Liver (tissue), 9 donors: ENCODE results near the gene KRTAP21-1. TPM values are rescaled to one million over a fixed set of nuclear protein-coding genes. Genes with fewer than 3 reads are reported as not detected.

Experiments
- DNase-seq: peaks from one replicate; pipeline ENCODE4 v3.0.0-alpha.2; 2017; ENCODE audit warnings: low spot score
- H3K27ac ChIP-seq, 2 donors: one replicate each; pipeline ENCODE4 v1.7.0; 2013; ENCODE audit warnings: inconsistent platforms in 2 of 2, low read length in 2 of 2, control low read depth in 1 of 2, low read depth in 1 of 2, mild to moderate bottlenecking in 1 of 2
- H3K27me3 ChIP-seq, 4 donors: one replicate each; pipeline versions ENCODE4 v1.6.1 to v1.7.0; 2013; ENCODE audit warnings: low read length in 3 of 4, inconsistent platforms in 1 of 4, mild to moderate bottlenecking in 1 of 4, moderate library complexity in 1 of 4; ENCODE audit not compliant: control insufficient read depth in 4 of 4, insufficient read depth in 4 of 4
- H3K36me3 ChIP-seq, 4 donors: one replicate each; pipeline versions ENCODE4 v1.6.1 to v1.7.0; 2013; ENCODE audit warnings: low read length in 3 of 4, mild to moderate bottlenecking in 3 of 4, low read depth in 1 of 4, moderate library complexity in 1 of 4; ENCODE audit not compliant: control insufficient read depth in 4 of 4, insufficient read depth in 3 of 4
- H3K4me1 ChIP-seq, 4 donors: one replicate each; pipeline versions ENCODE4 v1.6.1 to v1.7.0; 2013; ENCODE audit warnings: low read length in 3 of 4, mild to moderate bottlenecking in 3 of 4, moderate library complexity in 1 of 4; ENCODE audit not compliant: control insufficient read depth in 4 of 4, insufficient read depth in 4 of 4
- H3K4me3 ChIP-seq, 3 donors: one replicate each; pipeline versions ENCODE4 v1.6.1 to v1.7.0; 2013; ENCODE audit warnings: low read length in 3 of 3, control low read depth in 1 of 3, low read depth in 1 of 3, mild to moderate bottlenecking in 1 of 3
- H3K9ac ChIP-seq, 2 donors: one replicate each; pipeline ENCODE4 v1.7.0; 2013; ENCODE audit warnings: low read length in 2 of 2, mild to moderate bottlenecking in 2 of 2, moderate library complexity in 2 of 2, control low read depth in 1 of 2, low read depth in 1 of 2
- H3K9me3 ChIP-seq, 4 donors: one replicate each; pipeline versions ENCODE4 v1.6.1 to v1.7.0; 2013; ENCODE audit warnings: low read length in 3 of 4; ENCODE audit not compliant: control insufficient read depth in 4 of 4
- ATF3 ChIP-seq: IDR thresholded peaks from 2 replicates; pipeline ENCODE4 v1.6.1; 2016; ENCODE audit warnings: antibody characterized with exemption
- CTCF ChIP-seq: fragments of 150-350 bp; IDR thresholded peaks from 2 replicates; pipeline ENCODE4 v1.5.1; 2017; ENCODE audit warnings: improper control_type of control experiment, low read depth, low read length; ENCODE audit not compliant: missing input control
- EGR1 ChIP-seq, 2 donors: IDR thresholded peaks; 2 replicates each; pipeline ENCODE4 v1.6.1; 2016 to 2018; ENCODE audit warnings: antibody characterized with exemption in 2 of 2, low read depth in 2 of 2
- FOXA1 ChIP-seq: IDR thresholded peaks from 2 replicates; pipeline ENCODE4 v1.6.1; 2016; ENCODE audit warnings: antibody characterized with exemption
- FOXA2 ChIP-seq: IDR thresholded peaks from 2 replicates; pipeline ENCODE4 v1.6.1; 2016; ENCODE audit warnings: antibody characterized with exemption
- GABPA ChIP-seq, 2 donors: IDR thresholded peaks in 1 of 2; conservative IDR thresholded peaks in 1 of 2; 2 replicates each; pipeline ENCODE4 v1.6.1; 2016; ENCODE audit warnings: antibody characterized with exemption in 2 of 2, mild to moderate bottlenecking in 1 of 2, moderate library complexity in 1 of 2
- HNF4A ChIP-seq, 2 donors: conservative IDR thresholded peaks; 2 replicates each; pipeline ENCODE4 v1.6.1; 2016; ENCODE audit warnings: antibody characterized with exemption in 2 of 2, mild to moderate bottlenecking in 2 of 2
- HNF4G ChIP-seq: IDR thresholded peaks from 2 replicates; pipeline ENCODE4 v1.6.1; 2016; ENCODE audit warnings: antibody characterized with exemption
- JUND ChIP-seq, 2 donors: IDR thresholded peaks; 2 replicates each; pipeline ENCODE4 v1.6.1; 2016; ENCODE audit warnings: antibody characterized with exemption in 2 of 2
- MAX ChIP-seq: IDR thresholded peaks from 2 replicates; pipeline ENCODE4 v1.6.1; 2016; ENCODE audit warnings: antibody characterized with exemption
- NR2F2 ChIP-seq: IDR thresholded peaks from 2 replicates; pipeline ENCODE4 v1.6.1; 2016; ENCODE audit warnings: antibody characterized with exemption
- RAD21 ChIP-seq, 2 donors: IDR thresholded peaks; 2 replicates each; pipeline ENCODE4 v1.6.1; 2016; ENCODE audit warnings: antibody characterized with exemption in 2 of 2, mild to moderate bottlenecking in 2 of 2
- REST ChIP-seq: IDR thresholded peaks from 2 replicates; pipeline ENCODE4 v1.6.1; 2016; ENCODE audit warnings: antibody characterized with exemption, mild to moderate bottlenecking
- RXRA ChIP-seq, 2 donors: IDR thresholded peaks; 2 replicates each; pipeline ENCODE4 v1.6.1; 2017 to 2018; ENCODE audit warnings: antibody characterized with exemption in 2 of 2, mild to moderate bottlenecking in 1 of 2
- SP1 ChIP-seq: IDR thresholded peaks from 2 replicates; pipeline ENCODE4 v1.6.1; 2018; ENCODE audit warnings: antibody characterized with exemption, mild to moderate bottlenecking
- TAF1 ChIP-seq: conservative IDR thresholded peaks from 2 replicates; pipeline ENCODE4 v1.6.1; 2016; ENCODE audit warnings: antibody characterized with exemption, mild to moderate bottlenecking
- YY1 ChIP-seq: IDR thresholded peaks from 2 replicates; pipeline ENCODE4 v1.6.1; 2016; ENCODE audit warnings: antibody characterized with exemption, mild to moderate bottlenecking
- ZBTB33 ChIP-seq: IDR thresholded peaks from 2 replicates; pipeline ENCODE4 v1.6.1; 2016; ENCODE audit warnings: antibody characterized with exemption
- WGBS: extraction: QIAGEN DNeasy Blood & Tissue Kit; methylation state at CpG from one replicate; pipeline ENCODE4 v1.1.7; 2013; 5-methylcytosine and 5-hydroxymethylcytosine counted together
- polyA plus RNA-seq, 2 donors: library from polyadenylated mRNA; stranded (reverse) in 1 of 2; unstranded in 1 of 2; fragments of 200-250 nt in 1 of 2; fragments of >200 nt in 1 of 2; fragmentation: Nextera tagmentation in 1 of 2; extraction: Ambion mirVana in 1 of 2; gene quantifications; one replicate each; pipeline versions ENCODE4 v1.2.1 to v1.2.3, GENCODE V29; 2013 to 2015
- total RNA-seq, 2 donors: library from RNA; depleted of rRNA; stranded (reverse); fragments of >200 nt; gene quantifications; one replicate each; pipeline ENCODE4 v1.2.3, GENCODE V29; 2014
- donor health status: healthy.
- donor health status: healthy.
- donor health status: healthy.
- donor health status: healthy.
- donor health status: healthy.

Gene KRTAP21-1
- total and polyA plus RNA-seq, 4 donors, result not detected

GRCh38 chr21:30718239-30718909, 36.9 kb downstream of the KRTAP21-1 start, which contains the start of gene KRTAP21-3:
Gene KRTAP21-3 (minus strand): TSS chr21:30718777. CDS start chr21:30718759, 18 bp downstream.
- no peak for TF ChIP-seq JUND (IDR thresholded peaks at IDR 0.05)
- no peak for TF ChIP-seq MAX
- TF ChIP-seq ATF3, result no peak
- TF ChIP-seq GABPA (IDR thresholded peaks at IDR 0.05 in 1 of 2, conservative IDR thresholded peaks at IDR 0.05 in 1 of 2), result no peak
- no peak for TF ChIP-seq FOXA1
- TF ChIP-seq REST, result no peak
- TF ChIP-seq HNF4A (conservative IDR thresholded peaks at IDR 0.05), result no peak
- TF ChIP-seq RAD21 (IDR thresholded peaks at IDR 0.05), result no peak
- TF ChIP-seq SP1, result no peak
- TF ChIP-seq EGR1 (IDR thresholded peaks at IDR 0.05; ENCODE audit: low read depth in 2 of 2), result no peak
- TF ChIP-seq ZBTB33, result no peak
- TF ChIP-seq RXRA (IDR thresholded peaks at IDR 0.05), result no peak
- no peak for TF ChIP-seq TAF1
- TF ChIP-seq CTCF, result no peak
- TF ChIP-seq YY1, result no peak
- no peak for TF ChIP-seq HNF4G
- no peak for TF ChIP-seq NR2F2
- no peak for TF ChIP-seq FOXA2
- H3K9ac ChIP-seq, result no peak within 1 kb of the TSS

More at GRCh38 chr21:30718239-30718909, 36.9 kb downstream of the KRTAP21-1 start, which contains the start of gene KRTAP21-3:
- H3K4me3 ChIP-seq, result no peak within 1 kb of the TSS
- no peak for DNase-seq
- no peaks in the 10 kb centered on the region for H3K9me3 ChIP-seq
- H3K36me3 ChIP-seq, result no peaks in the 10 kb centered on the region
- no peak within 1 kb of the TSS for H3K27ac ChIP-seq
- no peaks in the 10 kb centered on the region for H3K4me1 ChIP-seq
- H3K27me3 ChIP-seq, result no peaks in the 10 kb centered on the region
- WGBS, result 70% methylated on average over 3 of the region's 3 CpGs
